Stomach (tissue), 4 donors: ENCODE results near the gene ERI2.

Source experiments
- CTCF ChIP-seq, 7 experiments: fragments of 450-650 bp in 4 of 7; fragments of 200-600 bp in 3 of 7; sonication (generic) in 3 of 7; IDR thresholded peaks; one replicate each; pipeline ENCODE4 v1.5.1; 2016 to 2019; ENCODE audit warnings: antibody characterized with exemption in 7 of 7, control low read depth in 2 of 7, mild to moderate bottlenecking in 1 of 7
- EP300 ChIP-seq: sonication (generic); formaldehyde crosslinking; IDR thresholded peaks from one replicate; pipeline ENCODE4 v1.6.1; 2017; ENCODE audit warnings: antibody characterized with exemption
- POLR2A ChIP-seq, 4 donors: fragments of 450-650 bp; IDR thresholded peaks; one replicate each; pipeline ENCODE4 v1.6.1; 2016; ENCODE audit warnings: antibody characterized with exemption in 4 of 4, control low read depth in 2 of 4, mild to moderate bottlenecking in 1 of 4, moderate library complexity in 1 of 4
- POLR2AphosphoS5 ChIP-seq, 3 donors: sonication (generic); formaldehyde crosslinking; IDR thresholded peaks; one replicate each; pipeline ENCODE4 v1.6.1; 2016; ENCODE audit warnings: antibody characterized with exemption in 3 of 3

GRCh38 chr16:20773679-20774078 is 32.6 kb downstream of the ERI2 start:
- TF ChIP-seq CTCF (IDR thresholded peaks at IDR 0.05) (no peak), EP300 (no peak), POLR2A (IDR thresholded peaks at IDR 0.05) (no peak), POLR2AphosphoS5 (IDR thresholded peaks at IDR 0.05) (no peak)
